A172 (cell line): ENCODE results near the gene PRSS50. TPM values are rescaled to one million over a fixed set of nuclear protein-coding genes. Genes with fewer than 3 reads are reported as not detected.
"Not testable (repeated sequence)": the region's sequence is repeated elsewhere in the genome, so short reads cannot be mapped to it uniquely, and the experiment has no call there.

Source experiments
- DNase-seq: peaks from one replicate; pipeline ENCODE4 v3.0.0-alpha.2; 2015; ENCODE audit warnings: low spot score
- total RNA-seq: library from RNA; depleted of rRNA; stranded (reverse); fragments of >200 nt; shearing (Covaris generic); gene quantifications from 2 replicates; pipeline ENCODE4 v1.2.3, GENCODE V29; 2014; rRNA removed

Gene PRSS50, protein sequence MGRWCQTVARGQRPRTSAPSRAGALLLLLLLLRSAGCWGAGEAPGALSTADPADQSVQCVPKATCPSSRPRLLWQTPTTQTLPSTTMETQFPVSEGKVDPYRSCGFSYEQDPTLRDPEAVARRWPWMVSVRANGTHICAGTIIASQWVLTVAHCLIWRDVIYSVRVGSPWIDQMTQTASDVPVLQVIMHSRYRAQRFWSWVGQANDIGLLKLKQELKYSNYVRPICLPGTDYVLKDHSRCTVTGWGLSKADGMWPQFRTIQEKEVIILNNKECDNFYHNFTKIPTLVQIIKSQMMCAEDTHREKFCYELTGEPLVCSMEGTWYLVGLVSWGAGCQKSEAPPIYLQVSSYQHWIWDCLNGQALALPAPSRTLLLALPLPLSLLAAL
- total RNA-seq: not detected in 2 replicates

DNA sequence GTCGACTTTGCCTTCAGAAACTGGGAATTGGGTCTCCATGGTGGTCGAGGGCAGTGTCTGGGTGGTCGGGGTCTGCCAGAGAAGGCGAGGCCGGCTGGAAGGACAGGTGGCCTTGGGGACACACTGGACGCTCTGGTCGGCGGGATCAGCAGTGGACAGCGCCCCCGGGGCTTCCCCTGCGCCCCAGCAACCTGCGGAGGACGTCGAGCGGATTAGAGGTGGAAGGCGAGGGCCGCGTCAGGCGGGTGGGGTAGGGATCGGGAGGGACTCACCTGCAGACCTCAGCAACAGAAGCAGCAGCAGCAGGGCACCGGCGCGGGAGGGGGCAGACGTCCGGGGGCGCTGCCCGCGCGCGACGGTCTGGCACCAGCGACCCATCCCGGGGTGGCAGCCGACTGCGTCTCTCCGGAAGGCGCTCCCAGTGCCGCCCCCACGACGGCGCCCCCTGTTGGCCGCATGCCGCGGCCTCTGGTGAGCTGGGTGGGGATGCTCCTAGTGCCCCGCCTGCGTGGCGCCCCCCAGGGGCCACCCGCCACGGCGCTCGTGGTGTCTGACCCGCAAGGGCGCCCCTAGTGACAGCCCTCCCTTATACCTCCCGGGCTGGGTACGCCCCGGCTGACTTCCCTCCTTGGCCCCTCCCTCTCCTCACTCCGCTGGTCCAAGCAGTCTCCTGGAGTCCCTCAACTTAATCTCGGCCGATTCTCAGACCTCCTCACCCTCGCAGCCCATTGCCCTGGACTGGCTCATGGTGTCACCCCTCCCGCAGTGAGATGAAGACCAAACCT, at the start of gene PRSS50:
PRSS50 (minus strand) TSS at position 423 of the 785 bp plus-strand sequence; CDS start at position 378, 45 bp downstream.
- DNase-seq: no peak

DNA sequence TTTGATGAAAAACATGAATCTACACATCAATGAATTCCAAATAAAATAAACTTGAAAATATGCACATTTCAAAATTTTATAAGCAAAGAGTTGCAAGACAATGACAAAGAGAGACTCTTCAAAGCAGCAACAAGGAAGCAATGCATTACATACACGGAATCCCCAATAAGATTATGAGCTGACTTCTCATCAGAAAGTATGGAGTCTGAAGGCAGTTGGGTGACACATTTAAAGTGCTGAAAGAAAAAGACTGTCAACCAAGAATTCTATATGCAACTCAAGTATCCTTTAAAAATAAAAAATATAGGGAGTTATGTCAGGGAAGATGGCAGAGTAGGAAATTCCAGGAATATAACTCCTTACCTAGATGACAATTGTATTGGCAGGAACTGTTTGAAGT, 46.5 kb upstream of the PRSS50 start:
- no peak for DNase-seq

DNA sequence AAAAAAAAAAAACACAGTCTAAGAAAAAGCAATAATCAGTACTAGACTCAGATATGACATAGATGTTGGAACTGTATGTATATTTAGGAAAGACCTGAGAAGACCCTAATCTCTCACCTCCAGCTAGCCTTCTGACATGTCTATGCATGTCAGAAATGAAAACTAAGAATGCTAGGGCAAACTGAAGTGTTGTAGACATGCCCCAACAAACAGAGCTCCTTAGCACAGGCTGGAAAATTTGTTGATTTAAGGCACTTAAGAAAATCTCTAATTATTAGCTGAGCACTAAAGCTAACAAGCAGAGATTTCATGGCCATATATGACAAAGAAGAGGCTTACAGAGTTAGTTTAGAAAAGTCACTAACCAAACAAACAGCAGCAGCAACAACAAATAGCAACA, 45.5 kb upstream of the PRSS50 start:
- DNase-seq: no peak

DNA sequence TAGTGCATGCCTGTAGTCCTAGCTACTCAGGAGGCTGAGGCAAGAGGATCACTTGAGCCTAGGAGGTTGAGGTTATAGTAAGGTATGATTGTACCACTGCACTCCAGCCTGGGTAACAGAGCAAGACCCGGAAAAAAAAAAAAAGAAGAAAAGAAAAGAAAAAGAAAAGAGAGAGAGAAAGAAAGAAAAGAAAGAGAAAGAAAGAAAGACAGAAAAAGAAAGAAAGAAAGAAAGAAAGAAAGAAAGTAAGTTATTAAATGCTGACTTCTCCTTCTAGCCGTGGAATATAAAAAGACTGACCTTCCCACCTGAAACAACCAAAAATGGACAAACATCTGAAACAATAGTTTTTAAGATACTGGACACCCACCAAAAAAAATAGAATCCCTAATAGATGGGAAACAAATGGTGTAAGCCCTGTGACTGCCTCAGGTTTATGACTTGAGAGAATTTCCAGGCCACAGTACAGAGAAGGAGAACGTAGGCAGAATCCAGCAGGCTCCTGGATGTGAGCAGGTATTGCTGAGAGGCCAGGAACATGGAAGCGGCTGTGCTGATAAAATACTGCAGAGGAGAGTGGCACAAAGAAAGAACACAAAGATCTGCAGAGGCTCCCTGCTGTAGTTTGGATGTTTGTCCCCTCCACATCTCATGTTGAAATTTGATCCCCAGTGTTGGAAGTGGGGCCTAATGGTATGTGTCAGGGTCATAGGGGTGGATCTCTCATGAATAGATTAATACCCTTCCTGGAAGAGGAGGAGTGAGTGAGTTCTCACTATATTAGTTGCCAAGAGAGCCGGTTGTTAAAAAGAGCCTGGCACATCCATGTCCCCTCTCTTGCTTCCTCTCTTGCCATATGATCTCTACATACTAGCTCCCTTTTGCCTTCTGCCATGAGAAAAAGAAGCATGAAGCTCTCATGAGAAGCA, 41.8 kb upstream of the PRSS50 start:
- no peak for DNase-seq

DNA sequence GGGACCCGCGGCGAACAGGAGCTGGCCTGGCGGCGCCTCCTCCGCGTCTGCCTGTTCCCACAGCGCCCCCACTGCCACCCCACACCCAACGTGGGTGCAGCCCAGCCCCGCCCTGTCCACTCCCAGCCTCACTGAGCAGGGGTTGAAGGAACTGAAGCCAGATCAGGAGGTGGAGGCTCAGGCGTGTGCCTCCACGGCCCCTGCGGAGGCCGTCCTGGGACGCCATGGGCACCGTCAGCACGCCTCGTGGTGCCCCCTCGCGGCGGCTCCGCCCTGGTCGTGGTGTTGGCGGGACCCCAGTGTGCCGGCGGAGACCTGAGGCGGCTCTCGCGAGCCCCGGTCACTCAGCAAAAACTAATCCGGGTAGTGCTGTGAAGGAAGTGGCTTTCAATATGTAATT, 39.0 kb upstream of the PRSS50 start:
- DNase-seq: no peak

GRCh38 chr3:46755646-46756045, 38.0 kb upstream of the PRSS50 start:
- no peak for DNase-seq

- DNase-seq: not testable (repeated sequence)
Observed at GRCh38 chr3:46753127-46753526, 35.5 kb upstream of the PRSS50 start.

DNA sequence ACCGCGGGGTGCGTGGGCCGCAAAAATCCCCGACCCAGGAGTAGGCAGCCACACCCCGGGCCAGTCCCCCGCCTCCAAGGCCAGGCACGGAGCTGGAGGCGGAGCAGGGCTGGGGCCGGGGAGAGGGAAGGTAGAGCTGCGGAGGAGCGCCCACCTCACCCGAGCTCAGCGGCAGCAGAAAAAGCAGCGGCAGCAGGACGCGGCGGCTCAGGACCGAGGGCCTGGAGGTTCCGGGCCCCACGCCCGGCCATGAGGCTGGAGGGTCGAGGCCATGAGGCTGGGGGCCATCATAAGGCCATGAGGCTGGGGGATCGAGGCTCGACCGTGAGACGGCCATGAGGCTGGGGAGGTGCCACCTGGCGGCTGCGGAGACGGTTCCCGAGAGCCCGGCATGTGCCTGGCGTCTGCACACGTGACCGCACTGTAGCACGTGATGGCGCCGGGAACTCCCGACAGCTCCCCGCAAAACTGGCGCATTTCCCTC, 32.9 kb upstream of the PRSS50 start:
- DNase-seq: no peak

GRCh38 chr3:46749129-46749528, 31.5 kb upstream of the PRSS50 start:
- no peak for DNase-seq

- no peak for DNase-seq
Observed at GRCh38 chr3:46748170-46748569, 30.5 kb upstream of the PRSS50 start.

DNA sequence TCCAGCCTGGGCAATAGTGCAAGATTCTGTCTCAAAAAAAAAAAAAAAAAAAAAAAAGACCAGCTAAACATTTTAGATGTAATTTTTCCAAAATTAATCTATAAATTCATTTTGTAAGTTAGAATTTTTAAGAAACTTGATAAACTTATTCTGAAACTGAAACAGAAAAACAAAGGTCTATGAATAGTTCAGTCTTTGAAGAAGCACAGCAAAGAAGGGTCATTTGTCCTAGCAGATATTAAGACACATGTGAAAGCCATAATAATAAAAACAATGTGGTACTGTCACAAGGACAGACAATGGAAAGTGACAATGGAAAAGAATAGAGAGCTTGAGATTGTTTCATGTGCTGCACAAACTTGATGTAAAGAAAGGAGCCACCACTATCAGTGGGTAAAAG, 29.0 kb upstream of the PRSS50 start:
- no peak for DNase-seq

DNA sequence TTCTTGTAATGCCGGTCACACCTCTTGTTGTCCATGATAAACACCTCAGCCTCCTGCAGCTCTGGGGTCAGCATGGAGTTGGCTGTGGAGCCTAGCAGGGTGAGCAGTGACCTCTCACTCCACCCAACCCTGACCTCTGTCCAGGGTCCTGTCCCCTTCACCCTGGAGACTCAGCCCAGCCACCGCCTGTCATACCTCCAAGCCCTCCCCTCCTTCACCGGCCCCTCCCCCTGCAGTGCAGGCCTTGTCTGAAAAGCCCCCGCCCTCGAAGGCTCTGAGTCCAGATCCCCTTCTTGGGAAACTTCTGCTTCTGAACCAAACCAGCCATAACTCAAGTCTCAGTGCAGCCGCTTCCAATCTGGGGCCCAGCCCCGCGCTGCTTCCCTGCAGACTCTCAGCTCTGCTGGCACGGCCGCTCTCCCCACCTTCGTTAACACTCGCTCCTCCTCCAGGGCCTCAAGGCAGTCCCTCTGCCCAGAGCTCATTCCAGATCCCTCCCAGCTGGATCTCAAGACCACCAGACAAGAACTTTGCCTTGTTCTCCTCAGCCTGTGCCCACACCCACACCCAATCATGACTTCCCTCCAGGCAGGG, 25.4 kb upstream of the PRSS50 start:
- DNase-seq: no peak

DNA sequence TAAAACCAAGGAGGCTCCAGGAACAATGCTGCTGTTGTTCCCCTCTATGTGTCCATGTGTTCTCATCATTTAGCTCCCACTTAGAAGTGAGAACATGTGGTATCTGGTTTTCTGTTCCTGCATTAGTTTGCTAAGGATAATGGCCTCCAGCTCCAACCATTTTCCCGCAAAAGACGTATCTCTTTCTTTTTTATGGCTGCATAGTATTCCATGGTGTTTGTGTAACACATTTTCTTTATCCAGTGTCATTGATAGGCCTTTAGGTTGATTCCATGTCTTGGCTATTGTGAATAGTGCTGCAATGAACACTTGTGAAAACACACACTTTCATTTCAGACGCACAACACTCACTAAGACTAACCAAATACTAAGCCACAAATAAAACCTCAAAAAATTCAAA, 21.9 kb upstream of the PRSS50 start:
- DNase-seq: not testable (repeated sequence)

DNA sequence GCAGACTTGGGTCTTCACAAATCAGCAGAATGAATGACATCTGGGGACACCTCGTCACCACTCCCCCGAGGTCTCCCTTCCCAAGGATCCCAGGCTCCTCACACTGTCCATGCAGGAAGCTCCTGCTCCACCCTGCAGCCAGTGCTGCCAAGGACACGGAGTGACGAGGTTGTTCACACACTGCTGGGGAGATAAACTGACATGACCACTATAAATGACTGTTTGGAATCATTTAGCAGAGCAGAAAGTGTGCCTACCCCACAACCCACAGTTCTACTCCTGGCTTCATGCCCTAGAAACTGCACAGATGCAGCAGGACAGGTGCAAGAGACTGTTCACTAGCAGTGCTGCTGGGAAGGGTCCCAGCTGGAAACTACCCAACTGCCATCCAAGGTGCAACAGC, 19.7 kb upstream of the PRSS50 start:
- DNase-seq: no peak

DNA sequence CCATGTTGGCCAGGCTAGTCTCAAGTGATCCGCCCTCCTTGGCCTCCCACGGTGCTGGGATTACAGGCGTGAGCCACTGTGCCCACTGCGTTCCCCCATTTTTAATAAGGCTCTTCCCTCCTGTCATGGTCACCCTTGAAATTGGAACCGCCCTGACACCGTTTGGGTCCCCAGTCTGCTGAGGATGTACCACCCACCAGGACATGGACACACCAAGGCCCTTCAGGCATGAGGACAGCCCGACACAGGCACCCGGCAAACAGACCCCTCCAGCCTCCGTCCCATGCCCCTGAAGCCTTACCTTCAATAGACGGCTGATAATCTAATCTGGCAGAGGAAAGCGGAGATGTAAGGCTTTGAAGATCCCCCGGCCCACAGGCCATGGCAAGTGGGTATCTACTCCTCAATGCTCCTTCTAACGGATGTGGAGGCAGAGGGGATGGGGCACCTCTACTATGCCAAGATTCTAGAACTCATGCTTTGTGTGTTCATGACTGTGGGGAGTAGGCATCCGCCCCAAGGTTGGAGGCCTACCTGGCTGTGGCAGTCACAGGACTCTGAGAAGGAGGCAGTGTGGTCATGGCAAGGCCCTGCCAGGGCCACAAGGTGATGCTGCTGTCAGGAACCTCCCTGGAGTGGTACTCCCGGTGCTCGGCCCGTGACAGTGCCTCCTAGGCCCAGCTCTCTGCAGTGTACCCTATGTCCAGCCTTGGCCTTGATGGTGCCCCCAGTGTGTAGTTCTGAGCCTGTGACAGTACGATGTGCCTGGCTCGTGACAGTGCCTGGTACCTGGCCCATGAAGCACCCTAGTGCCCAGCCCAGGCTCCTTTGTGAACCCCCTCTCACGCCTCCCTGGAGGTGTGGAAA, 18.6 kb upstream of the PRSS50 start:
- no peak for DNase-seq

DNA sequence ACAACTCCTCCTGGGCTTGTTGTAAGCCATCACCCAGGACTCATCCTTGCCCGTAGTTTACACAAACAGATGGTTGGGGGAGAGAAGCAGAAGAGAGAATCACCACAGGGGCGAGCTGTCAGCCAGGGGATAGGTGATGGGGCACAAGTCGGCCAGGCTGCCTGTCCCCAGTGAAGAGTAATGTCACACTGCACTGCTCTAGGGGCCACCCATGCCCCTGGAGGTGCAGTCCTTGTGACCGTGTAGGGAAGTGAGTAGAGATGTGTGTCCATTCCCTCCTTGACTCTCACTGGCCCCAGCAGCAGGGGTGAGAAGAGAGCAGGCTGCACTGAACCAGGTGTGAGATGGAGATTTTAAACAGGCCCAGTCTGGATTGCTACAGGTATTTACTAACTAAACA, 17.1 kb upstream of the PRSS50 start:
- no peak for DNase-seq

- DNase-seq: no peak
Observed at GRCh38 chr3:46733026-46733800, 15.5 kb upstream of the PRSS50 start.

- DNase-seq: no peak
Observed at GRCh38 chr3:46731795-46732194, 14.1 kb upstream of the PRSS50 start.

- no peak for DNase-seq
Observed at GRCh38 chr3:46730819-46731218, 13.2 kb upstream of the PRSS50 start.

DNA sequence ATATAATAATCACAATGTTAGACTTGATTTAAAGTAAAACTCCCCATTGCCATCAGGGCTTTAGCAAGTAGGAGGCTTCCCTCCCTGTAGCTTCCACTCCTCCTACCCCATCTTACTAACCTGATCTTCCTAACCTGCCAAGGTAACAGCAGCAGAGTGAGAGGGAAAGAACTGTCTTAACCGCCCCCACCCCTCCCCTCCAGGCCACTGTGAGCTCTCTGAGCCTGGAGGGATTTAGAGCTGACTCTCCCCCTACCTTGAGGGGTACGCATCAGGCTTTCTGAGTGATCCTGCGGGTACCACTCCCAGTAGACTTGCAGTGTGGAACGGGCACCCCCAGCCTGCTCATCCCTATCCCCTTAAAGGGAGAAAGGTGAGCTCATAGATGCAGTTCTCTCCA, 11.4 kb upstream of the PRSS50 start:
- no peak for DNase-seq
